GM12891 (cell line): Measurements from ENCODE around the gene ZFPM1.

ENCODE experiments used
- PAX5 ChIP-seq: IDR thresholded peaks from 2 replicates; pipeline ENCODE4 v1.6.1; 2011; ENCODE audit warnings: low read length, moderate library complexity, mild to moderate bottlenecking; ENCODE audit not compliant: insufficient read depth, severe bottlenecking
- POLR2A ChIP-seq: IDR thresholded peaks from 2 replicates; pipeline ENCODE4 v1.6.1; 2011; ENCODE audit warnings: low read depth, low read length, control low read depth
- POLR2AphosphoS5 ChIP-seq: IDR thresholded peaks from 2 replicates; pipeline ENCODE4 v1.6.1; 2011; ENCODE audit warnings: low read depth, low read length, control low read depth
- TAF1 ChIP-seq: IDR thresholded peaks from 2 replicates; pipeline ENCODE4 v1.6.1; 2011; ENCODE audit warnings: low read depth, low read length, control low read depth

GRCh38 chr16:88403794-88404581, 49.1 kb upstream of the ZFPM1 start:
- no peak for TF ChIP-seq POLR2A
- no peak for TF ChIP-seq TAF1
- no peak for TF ChIP-seq POLR2AphosphoS5
- no peak for TF ChIP-seq PAX5
